GM19395 (cell line): ENCODE data around the gene TBCE.

ENCODE experiments used
- ATAC-seq: cut with Tn5 transposase; IDR thresholded peaks from one replicate; pipeline ENCODE4 v1.9.1; 2021; ENCODE audit warnings: mild to moderate bottlenecking, moderate library complexity; ENCODE audit not compliant: unreplicated experiment

The TBCE gene

DNA sequence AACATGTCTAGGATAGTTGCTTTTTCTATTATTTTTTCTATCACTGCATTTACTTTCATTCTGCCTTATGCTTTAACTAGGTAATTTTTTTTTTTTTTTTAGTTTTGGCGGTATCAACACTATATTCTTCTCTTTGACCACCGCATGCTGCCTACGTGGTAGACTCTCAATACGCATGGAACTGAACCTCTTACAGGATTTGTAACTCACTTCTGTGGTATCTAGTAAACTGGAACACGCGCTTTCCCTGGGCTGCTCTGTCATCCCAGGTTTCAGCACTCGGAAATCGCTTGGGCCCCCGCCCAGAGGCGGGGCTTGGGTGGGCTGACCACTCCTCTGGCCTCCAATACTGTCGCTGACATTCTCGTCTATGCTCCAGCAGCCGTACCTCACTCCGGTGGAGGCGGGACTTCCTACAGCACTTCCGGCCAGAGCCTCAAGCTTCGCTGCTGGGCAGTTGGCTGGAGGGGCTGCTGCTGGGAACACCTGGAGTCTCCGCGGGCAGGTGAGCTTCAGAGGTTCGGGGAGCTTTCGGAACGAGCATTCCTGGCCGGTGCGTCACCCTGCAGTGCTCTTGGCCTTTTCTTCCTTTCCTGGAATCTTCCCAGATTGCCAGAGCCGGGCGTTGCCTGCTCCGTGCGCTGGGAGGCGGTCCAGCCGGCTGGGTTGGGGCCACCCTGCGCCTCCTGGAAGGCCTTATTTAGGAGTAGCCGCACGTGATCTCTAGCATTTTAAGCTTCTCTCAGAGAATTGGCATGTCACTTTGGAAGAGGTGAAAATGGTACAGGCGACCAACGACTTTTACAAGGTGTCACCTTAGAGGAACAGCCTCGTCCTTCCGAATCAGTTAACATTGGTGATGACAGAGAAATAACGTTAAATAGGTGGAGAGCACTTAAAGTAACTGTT, at the start of gene TBCE:
TSS of gene TBCE (plus strand) at position 428 of the 909 bp plus-strand sequence. CDS start 12,623 bp downstream, outside the sequence.
- ATAC-seq: peak; percentile 100

- no peak for ATAC-seq
These were observed 48.0 kb upstream of the TBCE start for GRCh38 chr1:235319255-235319654.

DNA sequence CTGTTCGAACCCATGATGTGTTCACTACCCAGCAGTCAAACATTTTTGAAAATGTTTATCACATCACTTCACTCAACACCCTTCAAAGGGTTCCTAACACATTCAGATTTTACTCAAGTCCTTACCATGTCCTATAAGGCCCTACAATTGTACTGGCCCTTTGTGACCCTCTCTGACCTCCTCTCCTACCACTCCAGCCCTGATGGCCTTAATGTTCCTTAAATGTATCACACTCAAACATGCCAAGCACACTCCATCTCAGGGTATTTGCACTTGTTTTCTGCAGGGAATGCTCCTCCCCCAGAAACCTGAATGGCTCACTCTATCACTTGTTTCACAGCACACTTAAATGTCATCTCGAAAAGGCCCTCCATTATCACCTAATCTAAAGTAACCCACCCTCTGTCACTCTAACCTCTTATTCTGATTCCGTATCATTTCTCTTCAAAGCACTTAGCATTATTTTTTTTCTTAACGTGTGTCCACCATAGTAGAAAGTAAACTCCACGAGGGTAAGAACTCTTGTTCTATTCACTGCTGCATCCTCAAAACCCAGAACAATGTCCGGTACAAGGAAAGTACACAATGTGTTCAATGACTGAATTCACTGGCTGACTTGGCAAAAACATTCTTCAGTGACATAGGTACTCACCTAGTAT, 46.6 kb upstream of the TBCE start:
- no peak for ATAC-seq

DNA sequence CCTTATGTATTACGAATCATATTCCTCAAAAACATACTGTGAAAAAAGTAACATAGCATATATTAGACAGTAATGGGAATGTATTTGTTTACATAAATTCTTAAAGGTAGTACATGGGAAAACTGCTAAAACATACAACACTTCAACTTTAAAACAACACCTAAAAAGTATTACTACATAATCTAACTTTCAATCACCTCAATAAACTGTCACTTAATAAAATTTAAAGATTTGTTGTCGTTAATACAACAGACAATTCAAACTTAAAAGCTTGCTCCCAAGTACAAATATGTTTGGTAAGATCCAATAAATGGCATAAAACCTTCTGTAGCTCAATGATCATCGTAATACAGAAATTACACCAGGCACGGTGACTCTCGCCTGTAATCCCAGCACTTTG, 42.9 kb upstream of the TBCE start:
- no peak for ATAC-seq

DNA sequence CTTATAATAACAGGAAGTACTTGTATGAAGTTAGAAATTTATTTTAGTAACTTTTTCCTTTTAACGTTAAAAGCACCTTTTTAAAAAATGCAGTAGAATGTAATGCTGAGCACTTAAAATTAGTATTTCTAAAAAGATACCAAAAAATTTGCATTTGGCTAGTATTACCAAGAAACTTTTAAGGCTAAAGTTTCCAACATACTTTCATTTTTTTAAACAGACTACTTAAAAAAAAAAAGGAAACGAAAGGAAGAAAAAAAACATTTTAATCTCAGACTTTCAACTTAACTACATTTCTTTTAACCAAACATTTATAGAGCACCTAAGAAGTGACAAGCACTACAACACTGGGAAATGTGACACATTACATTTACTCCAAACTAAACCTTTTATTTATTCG, 42.1 kb upstream of the TBCE start:
- no peak for ATAC-seq

GRCh38 chr1:235325854-235326253, 41.4 kb upstream of the TBCE start:
- no peak for ATAC-seq

- peak; percentile 32 for ATAC-seq
These were observed 40.3 kb upstream of the TBCE start for GRCh38 chr1:235326719-235327558.

GRCh38 chr1:235327559-235328270, 39.5 kb upstream of the TBCE start, which contains the start of gene ARID4B:
TSS of gene ARID4B (minus strand) at chr1:235328179. CDS start at chr1:235326919, 1,260 bp downstream.
- ATAC-seq: peak; percentile 10

DNA sequence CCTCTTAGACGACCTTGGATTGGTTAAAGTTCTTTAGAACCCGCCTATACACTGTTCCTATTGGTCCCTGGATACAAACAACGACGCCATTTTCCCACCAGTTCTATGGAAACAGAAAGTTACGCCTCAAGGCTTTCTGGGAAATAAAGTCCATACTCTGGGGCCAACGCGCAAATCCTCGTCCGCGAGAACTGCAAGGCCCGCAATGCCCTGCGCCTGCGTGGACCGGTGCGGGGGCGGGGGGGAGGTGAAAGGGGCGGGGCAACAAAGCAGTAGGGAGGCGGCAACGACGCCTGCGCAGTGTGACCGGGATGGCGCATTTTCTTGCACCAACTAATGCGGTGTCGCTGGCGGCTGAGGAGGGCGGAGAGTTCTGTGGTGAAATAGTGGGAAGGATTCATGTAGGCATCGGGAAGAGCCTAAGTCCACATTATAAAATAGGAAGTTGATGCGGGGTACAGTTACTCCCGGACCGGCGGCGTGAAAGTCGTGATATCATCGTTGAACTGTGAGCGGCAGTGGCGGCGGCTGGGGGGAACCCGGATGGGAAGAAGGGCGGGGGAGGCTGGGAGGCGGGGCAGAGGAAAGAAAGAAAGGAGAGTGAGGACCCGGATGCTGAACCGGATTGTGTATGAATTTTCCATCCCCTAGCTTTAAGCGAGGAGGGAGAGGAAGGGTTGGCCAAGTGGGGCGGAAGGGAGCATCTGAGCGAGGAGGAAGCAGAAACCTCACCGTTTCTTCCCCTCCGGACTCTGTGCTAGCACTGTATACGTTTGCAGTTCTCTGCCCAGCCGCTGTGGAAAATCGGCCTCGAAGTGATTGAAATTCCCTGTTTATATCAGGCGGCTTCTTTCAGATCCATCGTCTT, 38.7 kb upstream of the TBCE start, which contains the start of gene GGPS1:
TSS of gene GGPS1 (plus strand) at position 300 of the 868 bp plus-strand sequence. CDS start 6,695 bp downstream, outside the sequence.
- ATAC-seq: peak; percentile 64

DNA sequence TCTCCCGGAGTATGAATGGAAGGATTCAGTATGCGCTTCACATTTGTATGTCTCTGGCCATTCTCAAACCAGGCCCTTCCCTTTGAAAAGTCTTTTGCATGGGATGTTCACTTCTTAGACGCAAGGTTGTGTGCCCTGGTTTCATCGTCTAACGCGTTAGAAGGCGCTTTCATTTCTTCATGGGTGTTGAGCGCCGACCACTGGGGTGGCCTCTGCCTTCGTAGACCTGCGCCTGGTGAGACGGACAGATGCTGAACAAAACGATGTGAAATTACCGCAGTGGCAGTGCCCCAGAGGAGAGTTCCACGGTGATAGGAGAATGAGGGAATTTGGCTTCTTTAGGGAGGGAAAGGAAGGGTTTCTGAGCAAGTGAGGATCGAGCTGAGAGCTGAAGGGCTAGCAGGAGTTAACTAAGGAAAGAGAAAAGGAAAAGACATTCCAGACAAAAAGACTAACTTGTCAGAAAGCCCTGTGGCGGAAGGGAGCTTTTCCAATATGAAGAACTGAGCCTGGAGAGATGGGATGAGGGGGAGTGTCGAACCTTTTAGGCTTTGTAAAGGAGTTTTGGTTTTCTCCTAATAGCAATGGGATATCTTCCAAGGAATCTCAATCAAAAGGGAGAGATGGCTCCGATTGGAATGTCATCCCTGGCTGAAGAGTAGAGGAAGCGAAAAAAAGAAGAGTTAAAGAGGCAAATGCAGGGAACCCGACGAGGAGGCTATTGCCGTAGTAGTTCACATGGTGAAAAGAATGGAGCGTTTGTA, 37.9 kb upstream of the TBCE start:
- peak; percentile 27 for ATAC-seq

DNA sequence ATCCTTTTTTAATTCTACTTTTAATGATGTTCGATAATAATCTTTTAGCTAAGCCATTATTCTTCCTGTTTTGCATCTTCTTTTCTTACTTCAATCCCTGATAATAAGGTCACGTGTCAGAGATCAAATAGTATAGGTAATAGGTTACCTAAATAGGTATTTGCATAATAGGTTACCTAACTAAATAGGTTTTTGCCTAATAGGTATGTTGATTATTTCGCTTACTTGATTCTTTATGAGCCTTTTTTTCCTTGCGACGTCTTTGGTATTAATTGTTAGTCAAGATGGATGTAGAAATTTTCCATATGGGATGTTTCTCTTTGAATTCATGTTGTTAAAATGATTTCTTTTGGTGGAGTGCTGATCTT, 36.3 kb upstream of the TBCE start:
- ATAC-seq: no peak

DNA sequence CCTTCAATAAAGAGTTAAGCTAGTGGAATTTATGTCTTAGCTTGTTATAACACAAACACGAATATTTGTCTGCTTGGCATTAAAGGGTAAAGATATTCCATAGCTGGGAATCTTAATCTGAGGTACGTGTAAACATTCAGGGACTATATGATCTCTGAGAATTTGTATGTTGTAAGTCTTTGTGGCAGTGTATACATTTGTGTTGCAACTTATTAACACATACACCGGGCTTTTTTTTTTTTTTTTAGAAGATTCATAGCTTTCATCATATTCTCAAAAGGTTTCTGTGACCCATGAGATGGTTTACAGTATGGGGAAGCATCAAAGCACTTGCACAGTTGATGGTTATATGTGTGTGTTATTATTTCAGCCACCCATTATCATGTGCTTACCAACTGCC, 35.8 kb upstream of the TBCE start:
- ATAC-seq: no peak

GRCh38 chr1:235336903-235337302, 30.3 kb upstream of the TBCE start:
- no peak for ATAC-seq

DNA sequence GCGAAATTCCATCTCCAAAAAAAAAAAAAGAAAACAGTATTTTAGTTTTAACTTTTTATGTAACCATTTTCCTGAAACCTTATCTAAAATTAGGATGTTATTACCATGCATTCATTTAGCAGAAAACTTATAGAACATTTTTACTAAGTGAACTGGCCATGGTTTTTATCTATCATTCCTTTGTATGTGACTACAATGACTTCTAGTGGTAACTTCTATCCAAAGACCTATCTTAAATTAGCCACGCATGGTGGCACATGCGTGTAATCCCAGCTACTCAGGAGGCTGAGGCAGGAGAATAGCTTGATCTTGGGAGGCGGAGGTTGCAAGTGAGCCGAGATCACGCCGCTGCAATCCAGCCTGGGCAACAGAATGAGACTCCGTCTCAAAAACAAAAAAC, 27.5 kb upstream of the TBCE start:
- no peak for ATAC-seq

DNA sequence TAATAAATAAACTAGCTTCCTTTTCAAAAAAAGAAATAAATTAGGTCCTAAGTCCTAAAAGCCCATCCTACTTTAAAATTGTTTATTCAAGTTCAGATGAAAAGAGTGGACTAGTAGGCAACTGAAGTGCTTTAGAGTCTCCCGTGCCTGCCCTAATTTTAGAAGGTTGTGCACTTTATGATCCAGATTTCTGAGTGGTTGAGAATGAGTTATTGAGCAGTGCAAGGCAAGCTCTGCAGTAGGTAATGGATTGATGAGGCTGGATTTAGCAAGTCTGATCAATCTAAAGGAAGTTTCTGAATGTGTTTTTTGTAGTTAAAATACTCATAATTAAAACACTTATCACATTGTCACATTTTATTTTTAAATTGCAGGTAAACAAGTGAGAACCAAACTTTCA, 25.9 kb upstream of the TBCE start:
- ATAC-seq: no peak

DNA sequence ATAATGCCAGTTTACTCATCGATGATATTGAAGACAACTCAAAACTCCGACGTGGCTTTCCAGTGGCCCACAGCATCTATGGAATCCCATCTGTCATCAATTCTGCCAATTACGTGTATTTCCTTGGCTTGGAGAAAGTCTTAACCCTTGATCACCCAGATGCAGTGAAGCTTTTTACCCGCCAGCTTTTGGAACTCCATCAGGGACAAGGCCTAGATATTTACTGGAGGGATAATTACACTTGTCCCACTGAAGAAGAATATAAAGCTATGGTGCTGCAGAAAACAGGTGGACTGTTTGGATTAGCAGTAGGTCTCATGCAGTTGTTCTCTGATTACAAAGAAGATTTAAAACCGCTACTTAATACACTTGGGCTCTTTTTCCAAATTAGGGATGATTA, 25.2 kb upstream of the TBCE start:
- ATAC-seq: no peak

GRCh38 chr1:235342471-235342870, 24.8 kb upstream of the TBCE start:
- no peak for ATAC-seq

- ATAC-seq: no peak
These were observed 23.5 kb upstream of the TBCE start for GRCh38 chr1:235343726-235344125.

GRCh38 chr1:235351441-235351840, 15.8 kb upstream of the TBCE start:
- ATAC-seq: no peak
